Neural cell (in vitro differentiated cells): ENCODE data around the gene ADAMTS10.

ENCODE experiments used
- EP300 ChIP-seq: fragments of 450-650 bp; conservative IDR thresholded peaks from 2 replicates; pipeline ENCODE4 v1.6.1; 2014; ENCODE audit warnings: antibody characterized with exemption, mild to moderate bottlenecking, moderate library complexity; ENCODE audit not compliant: poor library complexity, severe bottlenecking
- EZH2 ChIP-seq: fragments of 200-600, 300-800 bp; shearing (Covaris generic), sonication (generic); IDR thresholded peaks from 2 replicates; pipeline ENCODE4 v1.6.1; 2014; ENCODE audit warnings: antibody characterized with exemption, low read length, borderline replicate concordance, mild to moderate bottlenecking; ENCODE audit not compliant: insufficient read depth, poor library complexity, severe bottlenecking
- MXI1 ChIP-seq: fragments of 450-650 bp; conservative IDR thresholded peaks from 2 replicates; pipeline ENCODE4 v1.6.1; 2014; ENCODE audit warnings: antibody characterized with exemption, mild to moderate bottlenecking; ENCODE audit not compliant: poor library complexity, severe bottlenecking
- POLR2AphosphoS5 ChIP-seq: IDR thresholded peaks from 2 replicates; pipeline ENCODE4 v1.6.1; 2012
- RAD21 ChIP-seq: fragments of 450-650 bp; conservative IDR thresholded peaks from 2 replicates; pipeline ENCODE4 v1.6.1; 2014; ENCODE audit warnings: antibody characterized with exemption, mild to moderate bottlenecking, moderate library complexity
- TAF1 ChIP-seq: IDR thresholded peaks from 2 replicates; pipeline ENCODE4 v1.6.1; 2012; ENCODE audit warnings: low read depth
- TF ChIP-seq, protein P1 (sequence below): fragments of 450-650 bp; IDR thresholded peaks from 2 replicates; pipeline ENCODE4 v1.5.1; 2014; ENCODE audit warnings: antibody characterized with exemption, mild to moderate bottlenecking, moderate library complexity; ENCODE audit not compliant: poor library complexity, severe bottlenecking
- TF ChIP-seq, protein P2 (sequence below): IDR thresholded peaks from 2 replicates; pipeline ENCODE4 v1.6.1; 2012; ENCODE audit warnings: borderline replicate concordance

DNA sequence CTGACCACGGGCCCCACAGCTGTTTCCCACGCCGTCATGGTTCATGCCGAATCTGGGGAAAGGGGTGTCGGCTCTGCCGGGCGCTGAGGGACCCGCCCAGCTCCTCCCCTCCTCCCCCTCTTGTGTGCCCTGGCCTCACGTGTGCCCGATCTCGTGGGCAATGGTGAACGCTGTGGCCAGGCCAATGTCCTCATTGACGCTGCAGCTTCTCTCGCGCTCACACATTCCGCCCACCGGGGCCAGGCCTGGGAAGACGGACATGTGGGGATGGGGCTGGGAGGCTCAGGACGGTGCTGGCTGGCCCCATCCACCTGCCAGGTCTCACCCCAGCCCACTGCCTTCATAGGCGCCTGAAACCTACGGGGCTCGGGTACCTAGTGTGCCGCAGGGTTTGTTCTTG is 14.3 kb downstream of the ADAMTS10 start:
- TF ChIP-seq, protein P1, sequence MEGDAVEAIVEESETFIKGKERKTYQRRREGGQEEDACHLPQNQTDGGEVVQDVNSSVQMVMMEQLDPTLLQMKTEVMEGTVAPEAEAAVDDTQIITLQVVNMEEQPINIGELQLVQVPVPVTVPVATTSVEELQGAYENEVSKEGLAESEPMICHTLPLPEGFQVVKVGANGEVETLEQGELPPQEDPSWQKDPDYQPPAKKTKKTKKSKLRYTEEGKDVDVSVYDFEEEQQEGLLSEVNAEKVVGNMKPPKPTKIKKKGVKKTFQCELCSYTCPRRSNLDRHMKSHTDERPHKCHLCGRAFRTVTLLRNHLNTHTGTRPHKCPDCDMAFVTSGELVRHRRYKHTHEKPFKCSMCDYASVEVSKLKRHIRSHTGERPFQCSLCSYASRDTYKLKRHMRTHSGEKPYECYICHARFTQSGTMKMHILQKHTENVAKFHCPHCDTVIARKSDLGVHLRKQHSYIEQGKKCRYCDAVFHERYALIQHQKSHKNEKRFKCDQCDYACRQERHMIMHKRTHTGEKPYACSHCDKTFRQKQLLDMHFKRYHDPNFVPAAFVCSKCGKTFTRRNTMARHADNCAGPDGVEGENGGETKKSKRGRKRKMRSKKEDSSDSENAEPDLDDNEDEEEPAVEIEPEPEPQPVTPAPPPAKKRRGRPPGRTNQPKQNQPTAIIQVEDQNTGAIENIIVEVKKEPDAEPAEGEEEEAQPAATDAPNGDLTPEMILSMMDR: no peak
- TF ChIP-seq EZH2 (no peak), EP300 (no peak), POLR2AphosphoS5 (peak; percentile 29), RAD21 (no peak), TAF1 (no peak), MXI1 (no peak)
- TF ChIP-seq, protein P2, sequence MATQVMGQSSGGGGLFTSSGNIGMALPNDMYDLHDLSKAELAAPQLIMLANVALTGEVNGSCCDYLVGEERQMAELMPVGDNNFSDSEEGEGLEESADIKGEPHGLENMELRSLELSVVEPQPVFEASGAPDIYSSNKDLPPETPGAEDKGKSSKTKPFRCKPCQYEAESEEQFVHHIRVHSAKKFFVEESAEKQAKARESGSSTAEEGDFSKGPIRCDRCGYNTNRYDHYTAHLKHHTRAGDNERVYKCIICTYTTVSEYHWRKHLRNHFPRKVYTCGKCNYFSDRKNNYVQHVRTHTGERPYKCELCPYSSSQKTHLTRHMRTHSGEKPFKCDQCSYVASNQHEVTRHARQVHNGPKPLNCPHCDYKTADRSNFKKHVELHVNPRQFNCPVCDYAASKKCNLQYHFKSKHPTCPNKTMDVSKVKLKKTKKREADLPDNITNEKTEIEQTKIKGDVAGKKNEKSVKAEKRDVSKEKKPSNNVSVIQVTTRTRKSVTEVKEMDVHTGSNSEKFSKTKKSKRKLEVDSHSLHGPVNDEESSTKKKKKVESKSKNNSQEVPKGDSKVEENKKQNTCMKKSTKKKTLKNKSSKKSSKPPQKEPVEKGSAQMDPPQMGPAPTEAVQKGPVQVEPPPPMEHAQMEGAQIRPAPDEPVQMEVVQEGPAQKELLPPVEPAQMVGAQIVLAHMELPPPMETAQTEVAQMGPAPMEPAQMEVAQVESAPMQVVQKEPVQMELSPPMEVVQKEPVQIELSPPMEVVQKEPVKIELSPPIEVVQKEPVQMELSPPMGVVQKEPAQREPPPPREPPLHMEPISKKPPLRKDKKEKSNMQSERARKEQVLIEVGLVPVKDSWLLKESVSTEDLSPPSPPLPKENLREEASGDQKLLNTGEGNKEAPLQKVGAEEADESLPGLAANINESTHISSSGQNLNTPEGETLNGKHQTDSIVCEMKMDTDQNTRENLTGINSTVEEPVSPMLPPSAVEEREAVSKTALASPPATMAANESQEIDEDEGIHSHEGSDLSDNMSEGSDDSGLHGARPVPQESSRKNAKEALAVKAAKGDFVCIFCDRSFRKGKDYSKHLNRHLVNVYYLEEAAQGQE: no peak
